Astrocyte (in vitro differentiated cells and primary cell): ENCODE data around the gene CRTAP. TPM values are rescaled to one million over a fixed set of nuclear protein-coding genes. Genes with fewer than 3 reads are reported as not detected.
"Not testable (repeated sequence)": the region's sequence is repeated elsewhere in the genome, so short reads cannot be mapped to it uniquely, and the experiment has no call there.

ENCODE experiments used
- DNase-seq: peaks from one replicate; pipeline ENCODE4 v3.0.0-alpha.2; 2010; ENCODE audit warnings: low read depth
- FAIRE-seq: peaks from 2 replicates; lab custom pipeline; 2011; peaks lifted over from hg19 to GRCh38; lab: Jason Lieb, UNC
- H2AFZ ChIP-seq: 2 replicates; pipeline ENCODE4 v1.6.0; 2012; ENCODE audit warnings: low read depth, low read length, inconsistent platforms
- H3K27ac ChIP-seq: 2 replicates; pipeline ENCODE4 v1.5.1; 2011; ENCODE audit warnings: low read depth, low read length, inconsistent platforms
- H3K27me3 ChIP-seq: 2 replicates; pipeline ENCODE4 v1.6.0; 2011; ENCODE audit warnings: low read length, inconsistent platforms; ENCODE audit not compliant: insufficient read depth
- H3K36me3 ChIP-seq: 2 replicates; pipeline ENCODE4 v1.5.1; 2011; ENCODE audit warnings: low read length, inconsistent platforms; ENCODE audit not compliant: insufficient read depth
- H3K4me1 ChIP-seq: 2 replicates; pipeline ENCODE4 v1.5.1; 2011; ENCODE audit warnings: low read length, inconsistent platforms; ENCODE audit not compliant: insufficient read depth
- H3K4me2 ChIP-seq: 2 replicates; pipeline ENCODE4 v1.6.0; 2012; ENCODE audit warnings: low read length, inconsistent platforms
- H3K4me3 ChIP-seq: 2 replicates; pipeline ENCODE4 v1.5.1; 2011; ENCODE audit warnings: low read depth, mild to moderate bottlenecking, low read length, inconsistent platforms; ENCODE audit not compliant: insufficient read depth
- H3K79me2 ChIP-seq: 2 replicates; pipeline ENCODE4 v1.6.0; 2012; ENCODE audit warnings: mild to moderate bottlenecking, low read length, inconsistent platforms; ENCODE audit not compliant: insufficient read depth
- H3K9ac ChIP-seq: 2 replicates; pipeline ENCODE4 v1.6.0; 2012; ENCODE audit warnings: mild to moderate bottlenecking, low read length, inconsistent platforms
- H3K9me3 ChIP-seq: 2 replicates; pipeline ENCODE4 v1.5.1; 2012; ENCODE audit warnings: low read depth, mild to moderate bottlenecking, low read length, inconsistent platforms; ENCODE audit not compliant: insufficient read depth
- H4K20me1 ChIP-seq: 2 replicates; pipeline ENCODE4 v1.6.0; 2012; ENCODE audit warnings: low read length, inconsistent platforms; ENCODE audit not compliant: insufficient read depth
- H3K27ac Mint-ChIP-seq: one replicate; pipeline ENCODE4 v1.8.0; 2021; ENCODE audit warnings: mild to moderate bottlenecking, mixed read lengths; ENCODE audit not compliant: unreplicated experiment
- H3K27me3 Mint-ChIP-seq: one replicate; pipeline ENCODE4 v1.8.0; 2021; ENCODE audit warnings: low read depth, mixed read lengths; ENCODE audit not compliant: unreplicated experiment
- H3K36me3 Mint-ChIP-seq: one replicate; pipeline ENCODE4 v1.8.0; 2021; ENCODE audit warnings: low read depth, mixed read lengths; ENCODE audit not compliant: unreplicated experiment
- H3K4me1 Mint-ChIP-seq: one replicate; pipeline ENCODE4 v1.8.0; 2021; ENCODE audit warnings: low read depth, mixed read lengths; ENCODE audit not compliant: unreplicated experiment
- H3K4me3 Mint-ChIP-seq: one replicate; pipeline ENCODE4 v1.8.0; 2021; ENCODE audit warnings: mild to moderate bottlenecking, moderate library complexity, mixed read lengths; ENCODE audit not compliant: unreplicated experiment
- H3K9me3 Mint-ChIP-seq: one replicate; pipeline ENCODE4 v1.8.0; 2021; ENCODE audit warnings: mild to moderate bottlenecking, mixed read lengths; ENCODE audit not compliant: unreplicated experiment
- EZH2 ChIP-seq: IDR thresholded peaks from 2 replicates; pipeline ENCODE4 v1.6.1; 2012; ENCODE audit warnings: mild to moderate bottlenecking, low read length, inconsistent platforms; ENCODE audit not compliant: insufficient read depth
- total RNA-seq: library from RNA; stranded (reverse); gene quantifications from 2 replicates; pipeline ENCODE4 v1.2.1, GENCODE V29; 2021
- TF ChIP-seq, protein P1 (sequence below): IDR thresholded peaks from 2 replicates; pipeline ENCODE4 v1.5.1; 2011; ENCODE audit warnings: low read depth, mild to moderate bottlenecking, inconsistent platforms, low read length, moderate library complexity; ENCODE audit not compliant: insufficient read depth

The CRTAP gene
- total RNA-seq, 1 donor from 2014 or later = 145 TPM

DNA sequence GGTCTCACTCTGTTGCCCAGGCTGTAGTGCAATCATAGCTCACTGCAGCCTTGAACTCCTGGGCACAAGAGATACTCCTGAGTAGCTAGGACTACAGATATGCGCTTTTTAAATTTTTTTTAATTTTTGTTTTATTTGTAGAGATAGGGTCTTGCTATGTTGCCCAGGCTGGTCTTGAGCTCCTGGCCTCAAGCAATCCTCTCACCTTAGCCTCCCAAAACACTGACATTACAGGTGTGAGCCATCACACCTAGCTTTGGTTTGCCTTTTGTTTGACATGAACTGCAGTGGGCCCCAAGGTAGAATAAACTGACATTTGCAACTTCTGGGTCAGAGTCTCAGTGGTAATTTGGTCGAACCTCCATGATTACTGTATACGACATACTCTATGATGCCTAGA, 9.0 kb upstream of the CRTAP start:
- Histone ChIP-seq H2AFZ (no peak overlapping the region), H3K27me3 (no peaks in the 10 kb centered on the region), H3K4me3 (no peak overlapping the region), H3K27ac (no peak overlapping the region), H3K36me3 (no peaks in the 10 kb centered on the region), H3K4me1 (no peaks in the 10 kb centered on the region), H3K9ac (no peak overlapping the region), H3K4me2 (no peak overlapping the region), H4K20me1 (no peaks in the 10 kb centered on the region), H3K79me2 (no peaks in the 10 kb centered on the region), H3K9me3 (no peaks in the 10 kb centered on the region)
- H3K27me3 Mint-ChIP-seq = peaks cover 14% of the 10 kb centered on the region
- no peak for DNase-seq
- H3K9me3 Mint-ChIP-seq = no peaks in the 10 kb centered on the region
- TF ChIP-seq, protein P1, sequence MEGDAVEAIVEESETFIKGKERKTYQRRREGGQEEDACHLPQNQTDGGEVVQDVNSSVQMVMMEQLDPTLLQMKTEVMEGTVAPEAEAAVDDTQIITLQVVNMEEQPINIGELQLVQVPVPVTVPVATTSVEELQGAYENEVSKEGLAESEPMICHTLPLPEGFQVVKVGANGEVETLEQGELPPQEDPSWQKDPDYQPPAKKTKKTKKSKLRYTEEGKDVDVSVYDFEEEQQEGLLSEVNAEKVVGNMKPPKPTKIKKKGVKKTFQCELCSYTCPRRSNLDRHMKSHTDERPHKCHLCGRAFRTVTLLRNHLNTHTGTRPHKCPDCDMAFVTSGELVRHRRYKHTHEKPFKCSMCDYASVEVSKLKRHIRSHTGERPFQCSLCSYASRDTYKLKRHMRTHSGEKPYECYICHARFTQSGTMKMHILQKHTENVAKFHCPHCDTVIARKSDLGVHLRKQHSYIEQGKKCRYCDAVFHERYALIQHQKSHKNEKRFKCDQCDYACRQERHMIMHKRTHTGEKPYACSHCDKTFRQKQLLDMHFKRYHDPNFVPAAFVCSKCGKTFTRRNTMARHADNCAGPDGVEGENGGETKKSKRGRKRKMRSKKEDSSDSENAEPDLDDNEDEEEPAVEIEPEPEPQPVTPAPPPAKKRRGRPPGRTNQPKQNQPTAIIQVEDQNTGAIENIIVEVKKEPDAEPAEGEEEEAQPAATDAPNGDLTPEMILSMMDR = no peak
- no peak for TF ChIP-seq EZH2
- no peak overlapping the region for H3K27ac Mint-ChIP-seq
- H3K4me1 Mint-ChIP-seq = no peaks in the 10 kb centered on the region
- H3K4me3 Mint-ChIP-seq = no peak overlapping the region
- peaks cover 2% of the 10 kb centered on the region for H3K36me3 Mint-ChIP-seq
- no peak for FAIRE-seq

DNA sequence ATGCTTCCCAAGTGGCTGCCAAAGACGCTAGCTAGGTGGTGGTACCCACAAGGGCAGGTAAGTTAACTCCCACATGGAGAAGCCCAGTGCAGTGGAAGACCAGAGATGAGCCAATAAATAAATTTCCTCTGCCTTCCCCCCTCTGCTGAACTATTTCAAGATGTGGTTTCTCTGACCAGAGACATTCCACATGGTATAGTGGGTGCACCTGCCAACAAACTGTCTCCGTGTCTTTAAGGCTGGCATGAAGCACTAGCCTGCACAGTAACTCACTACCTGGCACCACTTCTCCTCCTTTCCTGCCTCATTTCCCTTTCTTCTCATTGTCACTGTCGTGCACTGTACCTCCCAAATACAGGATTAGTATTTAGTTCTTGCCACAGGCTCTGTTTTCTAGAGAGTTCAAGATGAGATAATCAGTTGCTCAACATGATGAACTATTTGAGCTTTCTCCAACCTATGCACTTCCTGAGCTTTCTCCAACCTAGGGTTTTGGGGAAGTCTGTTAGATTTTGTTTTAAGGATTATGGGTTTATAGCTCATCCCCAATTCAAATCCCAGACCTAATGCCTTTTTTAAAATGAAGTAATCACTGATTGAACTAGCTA, 8.4 kb upstream of the CRTAP start:
- Histone ChIP-seq H3K4me1 (no peaks in the 10 kb centered on the region), H3K9ac (no peak overlapping the region), H3K9me3 (no peaks in the 10 kb centered on the region), H2AFZ (no peak overlapping the region), H3K4me2 (no peak overlapping the region), H3K4me3 (no peak overlapping the region), H3K27me3 (no peaks in the 10 kb centered on the region), H3K79me2 (no peaks in the 10 kb centered on the region), H4K20me1 (no peaks in the 10 kb centered on the region), H3K36me3 (no peaks in the 10 kb centered on the region), H3K27ac (no peak overlapping the region)
- TF ChIP-seq, protein P1 = no peak
- TF ChIP-seq EZH2 = no peak
- H3K4me1 Mint-ChIP-seq = no peaks in the 10 kb centered on the region
- no peak for FAIRE-seq
- DNase-seq = no peak
- no peak overlapping the region for H3K27ac Mint-ChIP-seq
- peaks cover 2% of the 10 kb centered on the region for H3K36me3 Mint-ChIP-seq
- H3K4me3 Mint-ChIP-seq = no peak overlapping the region
- no peaks in the 10 kb centered on the region for H3K9me3 Mint-ChIP-seq
- H3K27me3 Mint-ChIP-seq = peaks cover 14% of the 10 kb centered on the region

DNA sequence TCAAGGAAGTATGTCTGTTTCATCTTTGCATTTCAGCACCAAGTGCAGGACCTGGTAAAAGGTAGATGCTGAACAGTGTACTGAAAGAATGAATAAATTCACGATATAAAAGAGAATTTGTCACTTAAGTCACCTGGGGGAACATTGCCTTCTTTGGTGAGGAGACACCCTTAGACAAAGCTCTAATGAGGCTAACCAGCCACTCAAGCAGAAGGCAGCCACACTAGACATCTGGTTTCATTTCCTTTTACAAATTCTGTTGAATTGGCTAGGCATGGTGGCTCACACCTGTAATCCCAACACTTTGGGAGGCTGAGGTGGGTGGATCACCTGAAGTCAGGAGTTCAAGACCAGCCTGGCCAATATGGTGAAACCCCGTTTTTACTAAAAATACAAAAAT, 7.0 kb upstream of the CRTAP start:
- H3K4me1 ChIP-seq, H3K27ac Mint-ChIP-seq, H3K36me3 ChIP-seq, H3K9ac ChIP-seq, H2AFZ ChIP-seq, H4K20me1 ChIP-seq, H3K9me3 Mint-ChIP-seq, H3K79me2 ChIP-seq, H3K27me3 ChIP-seq, H3K4me1 Mint-ChIP-seq, H3K4me2 ChIP-seq, H3K36me3 Mint-ChIP-seq, DNase-seq, H3K27ac ChIP-seq, FAIRE-seq, H3K9me3 ChIP-seq, H3K4me3 Mint-ChIP-seq, H3K4me3 ChIP-seq: not testable (repeated sequence)
- peaks cover 14% of the 10 kb centered on the region for H3K27me3 Mint-ChIP-seq
